Fibroblast of skin of right quadriceps (primary cell): ENCODE data around the gene SPCS3.
"Not testable (repeated sequence)": the region's sequence is repeated elsewhere in the genome, so short reads cannot be mapped to it uniquely, and the experiment has no call there.

Experiments used
- DNase-seq: peaks from one replicate; pipeline ENCODE4 v3.0.0-alpha.2; 2013

SPCS3 gene

DNA sequence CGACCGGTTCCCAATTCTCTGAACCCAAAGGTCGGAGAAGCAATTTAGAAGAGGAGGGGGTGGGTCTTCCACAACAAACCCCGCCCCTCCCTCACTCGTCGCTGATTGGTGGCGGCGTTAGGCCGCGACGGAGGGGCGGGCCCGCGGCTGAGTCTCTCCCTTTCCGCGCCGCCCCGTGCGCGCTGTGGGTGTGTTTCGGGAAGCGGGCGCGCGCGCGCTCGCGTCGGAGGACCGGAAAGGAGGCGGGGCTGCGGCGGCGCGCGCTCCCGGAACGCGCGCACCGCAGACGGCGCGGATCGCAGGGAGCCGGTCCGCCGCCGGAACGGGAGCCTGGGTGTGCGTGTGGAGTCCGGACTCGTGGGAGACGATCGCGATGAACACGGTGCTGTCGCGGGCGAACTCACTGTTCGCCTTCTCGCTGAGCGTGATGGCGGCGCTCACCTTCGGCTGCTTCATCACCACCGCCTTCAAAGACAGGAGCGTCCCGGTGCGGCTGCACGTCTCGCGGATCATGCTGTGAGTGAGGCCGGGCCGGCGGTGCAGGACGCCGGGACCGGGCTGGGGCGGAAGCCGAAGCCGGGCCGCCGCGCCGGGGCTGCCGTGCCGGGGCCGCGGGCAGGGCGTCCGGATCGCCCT lies at the start of gene SPCS3:
Gene SPCS3, plus strand, starts transcription at position 263 of the 636 bp plus-strand sequence. Its CDS starts 111 bp downstream, at position 374.
- peak; percentile 96 for DNase-seq

DNA sequence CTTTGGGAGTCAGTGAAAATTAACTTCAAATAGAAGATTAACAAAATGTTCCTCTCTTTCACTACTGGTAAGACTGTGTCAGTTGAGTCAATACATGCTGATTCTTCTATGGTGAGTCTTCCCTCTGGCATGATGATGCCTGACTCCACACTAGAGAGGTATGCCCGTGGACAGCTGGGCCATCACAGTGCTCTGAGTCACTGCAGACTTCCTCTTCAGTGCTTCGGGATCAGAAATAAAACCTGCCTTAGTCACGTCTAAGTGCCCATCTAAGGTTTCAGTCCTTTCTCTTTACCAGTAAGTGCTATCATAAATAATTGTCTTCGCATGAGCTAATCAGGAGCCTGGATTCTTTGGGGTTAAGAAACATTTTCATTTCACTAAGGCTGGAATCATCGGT lies 49.1 kb upstream of the SPCS3 start:
- DNase-seq: peak; percentile 100

DNA sequence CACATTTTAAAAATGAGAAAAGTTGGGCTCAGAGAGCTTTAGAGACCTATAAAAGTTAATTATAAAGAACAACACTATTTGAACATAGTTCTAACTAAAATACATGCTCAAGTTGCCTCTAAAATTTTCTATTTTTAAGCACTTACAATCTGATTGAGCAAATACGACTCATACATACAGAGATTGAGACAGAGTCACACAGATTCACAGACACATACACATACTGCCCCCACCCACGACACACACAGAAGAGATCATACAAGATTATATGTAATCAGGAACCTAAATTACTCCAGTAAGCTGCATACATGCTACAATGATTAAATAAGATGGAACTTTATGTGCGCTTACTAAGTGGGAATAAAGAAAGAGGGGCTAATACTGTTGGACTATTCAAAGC lies 48.0 kb upstream of the SPCS3 start:
- DNase-seq: peak; percentile 71

DNA sequence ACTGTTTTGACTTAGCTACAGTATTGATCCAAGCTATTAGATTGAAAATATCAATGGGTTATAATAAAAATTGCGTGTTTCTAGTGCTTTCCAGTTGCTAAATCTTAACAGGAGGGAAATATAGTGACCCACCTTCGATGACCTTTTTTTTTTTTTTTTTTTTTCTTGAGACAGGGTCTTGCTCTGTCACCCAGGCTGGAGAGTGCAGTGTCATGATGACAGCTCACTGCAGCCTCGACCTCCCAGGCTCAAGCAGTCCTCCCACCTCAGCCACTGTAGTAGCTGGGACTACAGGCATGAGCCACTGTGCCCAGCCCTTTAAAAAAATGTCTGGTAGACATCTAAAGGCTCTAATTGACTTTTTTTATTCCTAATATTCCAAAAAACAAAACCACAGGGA lies 47.0 kb upstream of the SPCS3 start:
- DNase-seq: no peak

DNA sequence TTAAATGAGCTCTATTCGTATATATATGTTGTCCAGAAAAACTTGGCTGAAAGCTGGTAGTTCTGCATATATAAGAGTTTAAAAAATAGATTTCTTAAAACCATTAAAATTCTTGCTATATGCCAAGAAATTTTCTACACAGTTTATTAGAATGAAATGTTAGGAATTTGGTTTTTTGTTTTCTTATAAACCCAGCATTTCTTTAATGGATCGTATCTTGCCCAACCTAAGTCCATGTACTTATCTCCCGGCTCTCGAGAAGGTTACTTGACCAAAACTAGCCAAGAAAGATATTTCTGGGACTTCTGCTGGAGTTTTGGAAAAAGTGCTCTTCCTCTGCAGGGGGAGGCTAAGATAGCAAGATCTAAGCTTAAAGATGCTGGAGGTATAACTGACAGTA lies 46.0 kb upstream of the SPCS3 start:
- peak; percentile 31 for DNase-seq

DNA sequence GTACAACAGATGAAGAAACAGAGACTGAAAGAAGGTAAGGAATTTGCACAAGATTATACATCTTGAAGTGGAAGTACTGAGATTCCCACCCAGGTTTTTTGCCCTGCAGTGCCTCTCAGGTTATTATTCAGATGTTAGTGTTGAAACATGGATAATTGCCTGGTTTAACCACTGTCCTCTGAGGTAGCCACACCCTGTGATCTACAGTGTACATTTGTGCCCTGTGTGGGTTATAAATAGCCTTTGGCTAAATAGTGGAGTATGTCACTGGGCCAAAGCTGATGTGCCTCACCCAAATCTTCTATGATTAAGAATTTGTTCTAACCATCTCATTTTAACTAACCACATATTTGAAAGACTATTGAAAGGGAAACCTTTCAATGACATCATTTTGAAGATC lies 45.3 kb upstream of the SPCS3 start:
- peak; percentile 54 for DNase-seq

DNA sequence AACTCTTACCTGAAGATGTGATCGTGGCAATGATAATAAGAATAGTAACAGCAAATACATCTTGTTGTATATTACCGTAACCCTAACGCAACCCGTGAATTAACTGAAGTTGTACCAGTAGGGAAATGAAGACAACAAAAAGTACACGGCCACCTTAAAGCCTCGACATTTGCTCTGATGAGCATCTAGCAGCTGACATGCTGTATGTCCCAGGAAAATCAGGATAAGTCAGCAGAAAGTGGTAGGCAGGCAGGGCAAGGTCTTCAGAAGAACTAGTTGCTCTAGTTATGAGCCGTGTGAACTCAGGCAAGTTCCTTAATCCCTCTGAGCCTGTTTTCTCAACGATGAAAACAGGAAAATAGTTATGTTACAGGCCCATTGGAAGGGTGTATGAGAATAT lies 43.1 kb upstream of the SPCS3 start:
- no peak for DNase-seq

DNA sequence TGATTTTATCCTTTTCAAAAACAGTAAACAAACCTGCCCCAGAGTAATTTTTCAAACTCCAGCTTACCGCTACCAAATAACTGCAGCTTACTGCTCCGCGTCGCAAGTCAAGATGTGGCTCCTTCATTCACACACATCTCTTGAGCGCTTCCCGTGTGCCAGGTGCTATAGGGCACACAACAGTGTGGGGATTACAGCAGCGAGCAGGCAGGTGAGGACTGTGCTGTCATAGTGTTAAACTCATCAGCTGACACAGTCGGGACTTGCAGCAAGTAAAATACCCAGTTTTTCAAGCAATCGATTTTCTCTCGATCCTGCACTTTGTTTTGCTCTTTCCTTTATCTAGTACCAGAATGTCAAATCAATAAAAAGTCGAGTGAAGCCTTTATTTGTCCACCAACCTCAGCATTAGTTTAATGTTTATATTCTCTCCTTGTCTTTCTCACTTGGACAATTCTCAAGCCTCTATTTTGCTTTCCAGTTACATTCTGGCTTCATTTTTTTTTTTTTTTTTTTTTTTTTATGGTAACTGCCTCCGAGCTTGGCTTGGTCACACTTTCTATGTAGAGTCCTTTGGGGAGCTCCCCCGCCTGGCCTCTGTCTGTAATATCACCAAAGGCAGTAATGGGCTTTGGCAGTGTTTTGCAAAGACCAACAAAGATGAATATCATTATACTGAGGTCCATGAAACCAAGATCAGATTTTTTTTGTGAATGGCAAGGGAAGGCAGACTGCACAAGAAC lies 42.4 kb upstream of the SPCS3 start:
- peak; percentile 70 for DNase-seq

DNA sequence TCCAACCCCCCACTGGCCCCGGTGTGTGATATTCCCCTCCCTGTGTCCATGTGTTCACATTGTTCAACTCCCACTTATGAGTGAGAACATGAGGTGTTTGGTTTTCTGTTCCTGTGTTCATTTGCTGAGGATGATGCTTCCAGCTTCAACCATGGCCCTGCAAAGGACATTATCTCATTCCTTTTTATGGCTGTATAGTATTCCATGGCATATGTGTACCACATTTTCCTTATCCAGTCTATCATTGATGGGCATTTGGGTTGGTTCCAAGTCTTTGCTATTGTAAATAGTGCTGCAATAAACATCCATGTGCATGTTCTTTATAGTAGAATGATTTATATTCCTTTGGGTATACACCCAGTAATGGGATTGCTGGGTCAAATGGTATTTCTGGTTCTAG lies 40.2 kb upstream of the SPCS3 start:
- DNase-seq: not testable (repeated sequence)

DNA sequence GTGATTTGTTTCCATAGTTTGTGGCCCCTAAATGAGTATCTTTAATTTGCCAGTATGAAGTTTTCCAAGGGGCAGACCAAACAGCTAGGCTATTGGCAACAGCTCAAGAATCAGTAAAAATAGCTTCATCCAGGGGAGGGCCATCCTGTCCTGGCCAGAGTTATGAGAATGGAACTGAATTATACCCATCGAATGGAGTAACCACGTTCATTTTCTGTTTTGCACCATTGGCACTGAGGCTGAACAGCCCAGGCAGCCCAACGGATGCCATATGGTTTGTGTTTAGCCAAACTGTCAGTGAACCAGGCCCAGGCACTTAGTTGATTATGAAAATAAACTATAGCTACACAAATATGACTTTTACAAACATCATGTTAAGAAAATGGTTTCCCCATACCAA lies 33.0 kb upstream of the SPCS3 start:
- no peak for DNase-seq

DNA sequence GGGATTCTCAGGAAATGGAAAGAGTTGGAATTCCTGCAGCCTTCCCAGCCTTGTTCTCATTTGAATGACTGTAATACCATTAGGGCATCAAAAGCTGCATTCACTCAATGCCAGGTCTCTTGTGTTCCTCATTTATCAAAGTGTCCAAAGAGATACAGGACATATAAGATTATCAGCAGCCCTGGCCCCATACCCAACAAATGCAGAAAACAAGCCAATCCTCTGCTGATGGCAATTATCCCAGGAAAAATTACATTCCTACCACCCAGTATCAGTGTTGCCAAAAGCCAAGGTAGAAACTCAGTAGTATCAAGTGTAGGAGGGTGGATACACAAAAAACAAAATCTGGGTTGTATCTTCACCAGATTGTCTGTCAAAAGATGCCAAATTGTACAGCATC lies 32.2 kb upstream of the SPCS3 start:
- no peak for DNase-seq

DNA sequence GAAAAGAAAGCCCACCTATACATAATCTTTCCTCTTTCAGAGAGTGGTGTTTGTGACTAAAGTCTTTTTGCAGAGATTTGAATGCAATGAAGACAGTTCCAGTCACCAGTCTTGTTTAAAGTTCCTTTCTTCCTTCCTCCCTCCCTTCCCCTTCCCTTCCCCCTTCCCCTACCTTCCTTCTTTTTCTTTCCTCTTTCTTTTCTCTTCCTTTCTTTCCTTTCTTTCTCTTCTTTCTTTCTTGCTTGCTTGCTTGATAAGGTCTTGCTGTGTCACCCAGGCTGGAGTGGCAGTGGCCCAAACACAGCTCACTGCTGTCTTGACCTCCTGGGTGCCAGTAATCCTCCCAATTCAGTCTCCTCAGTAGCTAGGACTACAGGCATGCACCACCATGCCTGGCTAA lies 31.7 kb upstream of the SPCS3 start:
- DNase-seq: no peak

DNA sequence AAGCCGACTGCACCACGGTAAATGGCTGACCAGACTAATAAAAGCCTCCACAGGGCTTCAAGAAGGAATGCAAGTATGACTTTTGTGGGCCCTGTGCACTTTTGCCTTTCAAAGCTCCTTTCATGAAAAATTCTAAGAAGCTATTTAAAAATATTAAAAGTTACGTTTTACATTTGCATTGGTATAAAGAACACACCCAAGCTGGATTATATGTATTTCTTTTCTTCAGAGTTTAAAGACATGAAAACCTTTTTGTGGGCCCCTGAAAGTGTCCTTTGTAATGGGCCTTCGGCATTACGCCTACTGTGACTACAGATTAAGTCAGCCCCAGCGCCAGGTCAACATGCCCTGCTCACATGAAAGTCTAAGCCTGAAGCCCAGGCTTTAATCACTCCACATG lies 30.2 kb upstream of the SPCS3 start:
- DNase-seq: no peak

DNA sequence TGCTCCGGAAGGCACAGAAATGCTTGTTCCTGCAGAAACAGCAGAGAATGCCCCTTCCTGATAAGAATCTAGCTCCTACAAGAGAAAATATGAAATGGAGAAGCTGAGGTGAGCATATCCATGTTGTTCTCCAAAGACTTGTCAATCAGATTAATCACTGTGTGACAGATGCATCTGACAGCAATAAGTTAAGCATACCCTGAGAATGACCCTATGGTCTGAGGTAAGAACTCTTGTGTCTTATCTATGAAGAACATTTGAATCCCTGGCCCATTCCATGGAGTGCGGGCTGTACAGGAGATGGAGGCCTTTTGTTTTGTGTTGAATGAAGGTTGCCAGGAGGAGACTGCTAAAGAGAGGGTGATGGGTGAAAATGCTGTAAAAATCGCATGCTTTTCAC lies 29.2 kb upstream of the SPCS3 start:
- DNase-seq: no peak

DNA sequence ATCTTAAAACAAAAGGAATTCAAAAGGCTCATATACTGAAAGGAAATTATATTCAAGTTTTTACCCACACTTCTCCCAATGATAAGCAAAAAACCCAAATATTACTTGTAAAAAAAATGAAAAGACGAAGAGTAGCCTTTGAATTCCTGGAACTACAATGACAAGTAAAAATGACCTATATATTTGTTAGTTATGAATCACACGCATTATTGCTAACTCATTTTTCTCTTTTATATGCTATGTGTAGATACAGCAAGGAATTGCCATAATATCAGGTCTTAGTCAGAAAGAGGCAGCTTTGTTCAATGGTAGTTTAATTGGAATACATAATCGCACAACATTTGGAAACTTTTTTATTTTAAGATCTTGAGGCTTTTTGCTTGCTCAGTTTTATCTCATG lies 28.0 kb upstream of the SPCS3 start:
- no peak for DNase-seq

DNA sequence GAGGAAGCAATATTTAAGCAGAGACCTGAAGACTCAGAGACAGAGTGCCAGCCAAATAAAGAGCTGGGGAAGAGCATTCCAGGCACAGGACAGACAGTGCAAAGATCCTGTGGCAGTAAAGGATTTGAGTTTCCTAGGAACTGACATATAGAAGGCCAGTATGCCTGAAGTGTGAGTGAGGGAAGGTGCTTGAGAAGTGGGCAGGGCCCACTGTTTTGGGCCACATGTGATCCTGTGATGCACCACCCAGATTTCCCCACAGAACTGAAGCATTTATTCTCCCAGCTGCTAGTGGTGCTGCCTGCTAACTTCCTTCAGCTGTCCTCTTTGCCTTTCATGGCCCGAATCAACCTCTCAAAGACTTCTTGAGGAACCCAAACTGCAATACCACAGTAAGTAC lies 26.8 kb upstream of the SPCS3 start:
- DNase-seq: no peak

DNA sequence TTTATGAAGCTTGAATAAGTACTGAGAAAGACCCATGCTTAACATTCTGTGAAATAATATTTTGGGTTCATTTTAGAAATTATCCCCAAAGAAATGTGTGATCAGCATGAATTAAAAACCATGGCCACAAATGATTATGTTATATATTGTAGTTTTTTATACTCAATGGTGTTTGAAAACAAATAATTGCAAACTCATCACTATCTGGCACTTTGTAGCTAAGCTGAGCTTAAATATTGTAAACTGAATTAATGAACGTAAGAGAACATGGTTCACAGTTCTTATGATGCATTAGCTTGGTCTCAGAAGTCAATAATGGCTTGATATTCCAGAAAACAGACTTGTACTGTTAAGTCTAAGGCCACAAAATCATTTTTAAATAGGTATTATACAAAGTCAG lies 26.1 kb upstream of the SPCS3 start:
- no peak for DNase-seq

DNA sequence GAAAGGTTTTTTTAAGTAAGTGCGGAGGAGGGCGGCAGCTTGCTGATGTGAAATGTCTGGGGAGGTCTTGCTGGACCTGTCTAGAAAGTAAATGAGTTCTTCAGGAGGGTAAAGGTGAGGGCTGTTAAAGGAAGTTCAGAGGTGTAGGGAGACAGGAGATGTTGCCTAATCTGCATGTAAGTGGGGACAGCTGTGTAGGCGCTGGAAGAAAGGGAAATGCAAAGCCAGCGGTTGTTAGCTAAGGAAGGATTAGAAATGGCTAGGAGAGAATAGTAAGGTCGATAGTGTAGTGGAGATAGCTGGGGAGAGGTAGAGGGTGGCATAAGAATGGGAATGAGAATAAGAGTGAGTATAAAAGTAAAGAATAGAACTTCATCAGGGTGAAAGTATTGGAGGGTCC lies 23.9 kb upstream of the SPCS3 start:
- DNase-seq: not testable (repeated sequence)

DNA sequence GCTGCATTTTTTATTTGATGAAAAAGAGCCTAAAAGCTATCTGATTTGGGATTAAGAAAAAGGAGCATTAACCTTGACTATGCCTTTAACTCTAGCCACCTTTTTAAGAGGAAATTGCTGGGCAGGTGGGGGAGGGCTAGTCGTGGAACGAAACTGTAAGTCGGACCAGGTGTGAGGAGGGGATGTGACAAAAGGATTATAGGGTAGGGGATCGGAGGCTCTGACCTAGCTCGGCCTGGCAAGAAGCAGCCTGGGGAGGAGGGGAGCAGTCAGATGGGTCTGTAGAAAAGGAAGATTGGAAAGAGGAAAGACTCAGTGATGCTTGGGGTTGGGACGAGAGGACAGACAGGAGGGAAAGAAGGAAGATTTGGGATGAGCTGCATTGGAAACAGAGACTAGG lies 21.1 kb upstream of the SPCS3 start:
- no peak for DNase-seq

DNA sequence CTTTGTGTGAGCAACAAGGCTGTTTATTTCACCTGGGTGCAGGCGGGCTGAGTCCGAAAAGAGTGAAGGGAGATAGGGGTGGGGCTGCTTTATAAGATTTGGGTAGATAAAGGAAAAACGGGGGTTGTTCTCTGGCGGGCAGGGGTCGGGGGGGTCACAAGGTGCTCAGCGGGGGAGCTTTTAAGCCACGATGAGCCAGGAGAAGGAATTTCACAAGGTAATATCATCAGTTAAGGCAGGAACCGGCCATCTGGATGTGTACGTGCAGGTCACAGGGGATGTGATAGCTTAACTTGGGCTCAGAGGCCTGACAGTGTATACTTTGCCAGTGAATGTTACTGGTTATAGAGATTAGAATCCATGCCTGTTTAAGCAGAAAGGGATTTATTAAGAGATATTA lies 19.7 kb upstream of the SPCS3 start:
- DNase-seq: no peak

DNA sequence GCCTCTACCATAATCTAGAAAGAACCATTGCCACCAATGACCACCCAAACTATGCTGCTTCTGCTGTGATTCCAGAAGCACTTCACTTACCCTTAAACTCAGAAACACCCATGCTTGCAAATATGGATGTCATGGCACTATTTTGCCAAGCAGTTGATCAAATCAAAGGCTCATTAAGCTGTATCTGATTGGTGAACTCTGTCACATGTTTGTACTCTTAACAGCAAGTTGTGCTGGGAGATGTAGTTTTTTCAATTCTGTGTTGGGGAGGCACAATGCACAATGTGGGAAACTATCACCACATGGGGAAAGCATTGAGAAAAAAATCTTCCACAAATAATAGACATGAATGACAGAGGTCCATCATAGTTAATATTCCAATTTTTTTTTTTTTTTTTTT lies 19.2 kb upstream of the SPCS3 start:
- no peak for DNase-seq

DNA sequence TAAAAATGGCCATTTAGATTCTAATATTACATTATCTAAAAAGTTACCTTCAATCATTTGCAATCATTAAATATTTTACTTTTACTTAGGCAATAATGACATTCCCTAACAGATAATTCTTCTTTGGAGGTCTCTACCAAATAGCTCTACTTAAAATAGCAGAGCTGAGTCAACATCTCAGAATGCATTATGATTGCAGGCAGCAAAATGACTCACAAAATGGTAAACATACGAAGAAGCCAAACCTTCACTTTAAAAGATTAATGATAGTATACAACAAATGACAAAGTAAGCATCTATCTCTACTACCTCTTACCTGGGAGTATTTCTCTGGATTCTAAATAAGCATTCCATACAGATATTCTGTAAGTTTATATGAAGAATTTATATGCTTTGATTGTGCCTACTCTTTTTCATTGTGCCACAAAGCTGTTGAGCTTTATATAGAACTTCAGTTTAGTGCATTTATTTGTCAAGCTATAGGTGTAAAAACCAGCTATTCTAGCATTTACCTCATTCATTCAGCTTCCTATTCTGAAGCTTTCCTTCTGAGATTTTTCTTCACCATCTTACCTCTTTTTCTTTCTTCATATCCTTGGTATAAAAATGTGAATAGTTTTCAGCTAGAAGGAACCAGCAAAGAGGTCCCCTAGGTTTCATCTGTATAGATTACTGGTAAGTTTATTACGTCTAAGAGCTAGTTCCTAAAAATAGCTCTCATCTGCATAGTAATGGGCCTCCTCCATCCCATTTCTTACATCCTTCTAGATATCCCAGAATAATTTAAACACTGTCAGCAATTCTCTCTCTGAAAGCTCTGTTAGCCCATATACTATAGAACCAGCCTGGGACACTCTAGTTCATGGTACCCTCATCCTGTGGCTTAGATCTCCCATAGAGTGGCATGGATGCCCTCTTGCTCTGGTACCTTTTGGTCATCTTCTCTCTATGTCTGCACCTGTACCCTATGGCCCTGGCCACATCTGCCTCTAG lies 17.2 kb upstream of the SPCS3 start:
- DNase-seq: peak; percentile 87

DNA sequence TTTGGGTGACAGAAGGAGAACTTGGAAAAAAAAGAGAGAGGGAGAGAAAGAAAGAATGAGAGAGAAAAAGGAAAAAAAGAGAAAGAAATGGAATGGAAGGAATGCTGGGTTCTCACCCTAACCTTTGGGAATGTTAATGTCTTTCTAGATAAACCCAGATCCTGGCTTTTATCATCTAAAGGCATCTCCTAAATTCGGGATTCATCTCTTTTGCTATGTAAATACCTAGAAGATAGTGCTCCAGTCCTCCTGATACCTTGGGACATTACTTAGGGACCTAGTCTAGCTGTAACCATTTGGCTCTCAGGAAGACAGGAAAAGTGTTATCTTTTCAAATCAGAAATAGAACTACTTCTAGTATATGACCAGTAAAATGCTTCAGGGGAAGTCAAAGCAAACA lies 15.8 kb upstream of the SPCS3 start:
- no peak for DNase-seq
